Tibial nerve (tissue), 4 donors: ENCODE results near the gene SLC25A30.

Experiments
- EP300 ChIP-seq, 2 donors: sonication (generic); formaldehyde crosslinking; IDR thresholded peaks; one replicate each; pipeline ENCODE4 v1.6.1; 2017; ENCODE audit warnings: antibody characterized with exemption in 2 of 2, mild to moderate bottlenecking in 1 of 2
- POLR2A ChIP-seq, 2 donors: fragments of 450-650 bp; IDR thresholded peaks; one replicate each; pipeline ENCODE4 v1.6.1; 2017; ENCODE audit warnings: antibody characterized with exemption in 2 of 2, mild to moderate bottlenecking in 2 of 2, moderate library complexity in 2 of 2
- TF ChIP-seq, protein P1 (sequence below), 5 experiments: fragments of 200-600 bp in 3 of 5; fragments of 450-650 bp in 2 of 5; sonication (generic) in 3 of 5; IDR thresholded peaks; one replicate each; pipeline ENCODE4 v1.5.1; 2016 to 2019; ENCODE audit warnings: antibody characterized with exemption in 5 of 5, mild to moderate bottlenecking in 3 of 5, moderate library complexity in 2 of 5

DNA sequence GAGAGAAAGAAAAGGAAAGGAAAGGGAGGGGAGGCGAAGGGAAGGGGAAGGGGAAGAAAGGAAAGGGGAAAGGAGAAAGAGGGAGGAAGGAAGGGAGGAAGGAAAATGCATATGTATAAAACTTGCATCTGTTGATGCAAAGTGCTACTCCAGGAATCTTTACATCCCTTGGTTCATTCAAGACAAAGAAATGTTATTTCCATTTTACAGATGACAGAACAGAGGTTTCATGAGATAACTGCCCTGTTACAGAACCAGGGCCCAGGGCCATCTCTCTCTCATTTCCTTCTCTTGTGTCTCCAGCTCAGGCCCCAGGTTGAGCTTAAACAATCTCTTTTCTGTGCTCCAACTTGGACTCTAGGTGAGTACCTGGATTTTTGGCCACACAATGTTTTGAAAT, 1.8 kb upstream of the SLC25A30 start:
- TF ChIP-seq, protein P1, sequence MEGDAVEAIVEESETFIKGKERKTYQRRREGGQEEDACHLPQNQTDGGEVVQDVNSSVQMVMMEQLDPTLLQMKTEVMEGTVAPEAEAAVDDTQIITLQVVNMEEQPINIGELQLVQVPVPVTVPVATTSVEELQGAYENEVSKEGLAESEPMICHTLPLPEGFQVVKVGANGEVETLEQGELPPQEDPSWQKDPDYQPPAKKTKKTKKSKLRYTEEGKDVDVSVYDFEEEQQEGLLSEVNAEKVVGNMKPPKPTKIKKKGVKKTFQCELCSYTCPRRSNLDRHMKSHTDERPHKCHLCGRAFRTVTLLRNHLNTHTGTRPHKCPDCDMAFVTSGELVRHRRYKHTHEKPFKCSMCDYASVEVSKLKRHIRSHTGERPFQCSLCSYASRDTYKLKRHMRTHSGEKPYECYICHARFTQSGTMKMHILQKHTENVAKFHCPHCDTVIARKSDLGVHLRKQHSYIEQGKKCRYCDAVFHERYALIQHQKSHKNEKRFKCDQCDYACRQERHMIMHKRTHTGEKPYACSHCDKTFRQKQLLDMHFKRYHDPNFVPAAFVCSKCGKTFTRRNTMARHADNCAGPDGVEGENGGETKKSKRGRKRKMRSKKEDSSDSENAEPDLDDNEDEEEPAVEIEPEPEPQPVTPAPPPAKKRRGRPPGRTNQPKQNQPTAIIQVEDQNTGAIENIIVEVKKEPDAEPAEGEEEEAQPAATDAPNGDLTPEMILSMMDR (IDR thresholded peaks at IDR 0.05): no peak
- TF ChIP-seq POLR2A (IDR thresholded peaks at IDR 0.05): no peak
- no peak for TF ChIP-seq EP300 (IDR thresholded peaks at IDR 0.05)
